NCI-H146 treated with DMSO at 0.1 percent for 48 hours (cell line): Measurements from ENCODE around the gene SNX13.
"Not testable (repeated sequence)": the region's sequence is repeated elsewhere in the genome, so short reads cannot be mapped to it uniquely, and the experiment has no call there.

Experiments
- DNase-seq: peaks from one replicate; lab custom pipeline; 2025; ENCODE audit not compliant: unreplicated experiment; lab: John Stamatoyannopoulos, UW

The SNX13 gene

GRCh38 chr7:17854261-17855047 lies 85.8 kb downstream of the SNX13 start:
- DNase-seq, result no peak

- DNase-seq, result no peak
Observed at GRCh38 chr7:17852361-17852760, 87.9 kb downstream of the SNX13 start.

GRCh38 chr7:17849504-17849903 lies 90.8 kb downstream of the SNX13 start:
- no peak for DNase-seq

GRCh38 chr7:17848516-17848915 lies 91.8 kb downstream of the SNX13 start:
- DNase-seq, result no peak

- DNase-seq, result no peak
Observed at GRCh38 chr7:17846935-17847334, 93.4 kb downstream of the SNX13 start.

- DNase-seq, result no peak
Observed at GRCh38 chr7:17845197-17845547, 95.1 kb downstream of the SNX13 start.

- no peak for DNase-seq
Observed at GRCh38 chr7:17844514-17845196, 95.6 kb downstream of the SNX13 start.

GRCh38 chr7:17844022-17844421 lies 96.3 kb downstream of the SNX13 start:
- DNase-seq, result no peak

- DNase-seq, result no peak
Observed at GRCh38 chr7:17843041-17843440, 97.3 kb downstream of the SNX13 start.

- no peak for DNase-seq
Observed at GRCh38 chr7:17832820-17833355, 107.4 kb downstream of the SNX13 start.

- DNase-seq, result no peak
Observed at GRCh38 chr7:17832242-17832641, 108.1 kb downstream of the SNX13 start.

- DNase-seq, result no peak
Observed at GRCh38 chr7:17830206-17830605, 110.1 kb downstream of the SNX13 start.

GRCh38 chr7:17829001-17829400 lies 111.3 kb downstream of the SNX13 start:
- no peak for DNase-seq

GRCh38 chr7:17822547-17823173 lies 117.6 kb downstream of the SNX13 start:
- peak; percentile 67 for DNase-seq

GRCh38 chr7:17816903-17817302 lies 123.4 kb downstream of the SNX13 start:
- DNase-seq, result no peak

- no peak for DNase-seq
Observed at GRCh38 chr7:17815318-17815717, 125.0 kb downstream of the SNX13 start.

- no peak for DNase-seq
Observed at GRCh38 chr7:17814058-17814457, 126.2 kb downstream of the SNX13 start.

- not testable (repeated sequence) for DNase-seq
Observed at GRCh38 chr7:17809215-17809614, 131.1 kb downstream of the SNX13 start.

- no peak for DNase-seq
Observed at GRCh38 chr7:17807242-17807641, 133.1 kb downstream of the SNX13 start.

- DNase-seq, result no peak
Observed at GRCh38 chr7:17806631-17807030, 133.7 kb downstream of the SNX13 start.

GRCh38 chr7:17802056-17802455 lies 138.2 kb downstream of the SNX13 start:
- DNase-seq, result no peak
